ENCODE data around the gene BIRC2. TPM values are rescaled to one million over a fixed set of nuclear protein-coding genes. Genes with fewer than 3 reads are reported as not detected.

The BIRC2 gene
- total and polyA plus RNA-seq, 10 of the 15 experiments (the other 5 are each of a cell fraction or from before 2014, with no cell fraction given), result 13.8 to 75.8 (median 26.5) TPM

- TF ChIP-seq E2F8 (IDR thresholded peaks at IDR 0.05; ENCODE audit: low read depth, partially characterized antibody) (no peak), ZZZ3 (IDR thresholded peaks at IDR 0.05; ENCODE audit: control insufficient read depth, insufficient read length, low read depth) (no peak), RUNX3 (IDR thresholded peaks at IDR 0.05; ENCODE audit: low read length) (no peak), GABPA (IDR thresholded peaks at IDR 0.05; ENCODE audit: low read depth) (no peak), TAF1 (IDR thresholded peaks at IDR 0.05; ENCODE audit: borderline replicate concordance, low read depth, low read length) (no peak), SKIL (IDR thresholded peaks at IDR 0.05; ENCODE audit: low read depth, poor library complexity, severe bottlenecking) (no peak)
Measured at GRCh38 chr11:102386136-102386734, 39.2 kb downstream of the BIRC2 start (continued).

Measured in GM12878 (cell line).